ENCODE results near the gene RABGAP1.
"Not testable (repeated sequence)": the region's sequence is repeated elsewhere in the genome, so short reads cannot be mapped to it uniquely, and the experiment has no call there.

Gene RABGAP1

DNA sequence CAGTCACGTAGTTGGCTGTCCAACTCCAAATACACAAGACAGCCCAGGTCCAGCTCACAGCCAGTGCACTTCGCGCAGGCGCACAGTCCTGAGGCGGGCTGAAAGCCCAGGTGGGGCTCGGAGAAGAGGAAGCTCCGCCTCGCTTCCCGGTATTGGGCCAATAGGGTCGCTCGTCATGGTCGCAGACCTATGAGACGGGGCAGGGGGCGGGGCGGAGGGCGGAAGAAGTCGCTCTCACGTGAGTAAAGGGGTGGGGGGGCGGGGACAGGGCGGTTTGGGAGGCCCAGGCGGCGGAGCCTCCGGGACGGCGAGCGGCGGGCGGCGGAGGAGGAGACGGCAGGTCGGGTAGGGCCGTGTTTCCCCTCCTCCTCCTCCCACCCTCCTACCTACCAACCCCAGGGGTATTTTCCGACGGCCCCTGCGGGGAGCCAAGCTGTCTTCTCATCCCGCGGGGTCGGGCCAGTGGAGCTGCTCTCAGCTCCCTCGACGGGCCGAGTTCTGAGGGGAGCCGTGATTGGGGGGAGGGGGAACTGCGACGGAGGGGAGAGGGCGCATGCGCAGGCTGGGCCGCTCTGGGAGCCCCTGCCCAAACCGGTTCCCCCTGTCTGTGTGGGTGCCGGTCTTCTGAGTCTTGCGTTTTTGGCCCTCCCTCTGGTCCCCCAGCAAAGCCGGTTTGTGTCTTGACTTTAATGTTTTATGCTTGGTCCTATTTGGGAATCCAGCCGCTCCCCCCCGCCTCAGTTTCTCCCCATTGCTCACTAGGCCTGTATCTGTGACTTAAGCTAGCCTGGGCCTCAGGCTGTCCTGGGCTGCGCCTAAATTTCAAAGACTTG is at the start of gene RABGAP1:
RABGAP1 (plus strand) TSS at position 272 of the 833 bp plus-strand sequence. CDS start 16,040 bp downstream, outside the sequence.
- Histone ChIP-seq H3K4me1 (ENCODE audit: control insufficient read depth, insufficient read depth, low read length) (peaks cover 1% of the 10 kb centered on the region), H3K4me3 (ENCODE audit: low read depth, low read length) (peak within 1 kb of the TSS; percentile 94), H3K36me3 (ENCODE audit: control insufficient read depth, insufficient read depth, low read length) (no peaks in the 10 kb centered on the region), H3K9me3 (ENCODE audit: control insufficient read depth, insufficient read depth, low read length) (no peaks in the 10 kb centered on the region), H3K9ac (ENCODE audit: low read depth, low read length) (peak within 1 kb of the TSS; percentile 84), H3K27me3 (ENCODE audit: control insufficient read depth, insufficient read depth, low read length) (no peaks in the 10 kb centered on the region)

GRCh38 chr9:122897969-122898368 is 42.9 kb upstream of the RABGAP1 start:
- Histone ChIP-seq H3K4me3 (ENCODE audit: low read depth, low read length) (no peak overlapping the region), H3K27me3 (ENCODE audit: control insufficient read depth, insufficient read depth, low read length) (no peaks in the 10 kb centered on the region), H3K4me1 (ENCODE audit: control insufficient read depth, insufficient read depth, low read length) (no peaks in the 10 kb centered on the region), H3K9ac (ENCODE audit: low read depth, low read length) (no peak overlapping the region), H3K36me3 (ENCODE audit: control insufficient read depth, insufficient read depth, low read length) (peaks cover 2% of the 10 kb centered on the region), H3K9me3 (ENCODE audit: control insufficient read depth, insufficient read depth, low read length) (no peaks in the 10 kb centered on the region)

- no peaks in the 10 kb centered on the region for H3K9me3 ChIP-seq (ENCODE audit: control insufficient read depth, insufficient read depth, low read length)
- H3K27me3 ChIP-seq (ENCODE audit: control insufficient read depth, insufficient read depth, low read length) = no peaks in the 10 kb centered on the region
- no peak overlapping the region for H3K4me3 ChIP-seq (ENCODE audit: low read depth, low read length)
- no peak overlapping the region for H3K9ac ChIP-seq (ENCODE audit: low read depth, low read length)
- no peaks in the 10 kb centered on the region for H3K36me3 ChIP-seq (ENCODE audit: control insufficient read depth, insufficient read depth, low read length)
- H3K4me1 ChIP-seq (ENCODE audit: control insufficient read depth, insufficient read depth, low read length) = no peaks in the 10 kb centered on the region
These were observed 40.0 kb upstream of the RABGAP1 start for GRCh38 chr9:122900791-122901190.

GRCh38 chr9:122904466-122904822 is 36.4 kb upstream of the RABGAP1 start:
- no peaks in the 10 kb centered on the region for H3K9me3 ChIP-seq (ENCODE audit: control insufficient read depth, insufficient read depth, low read length)
- H3K9ac ChIP-seq (ENCODE audit: low read depth, low read length) = peak overlapping the region; percentile 97
- peak overlapping the region; percentile 84 for H3K4me3 ChIP-seq (ENCODE audit: low read depth, low read length)
- H3K27me3 ChIP-seq (ENCODE audit: control insufficient read depth, insufficient read depth, low read length) = no peaks in the 10 kb centered on the region
- no peaks in the 10 kb centered on the region for H3K36me3 ChIP-seq (ENCODE audit: control insufficient read depth, insufficient read depth, low read length)
- no peaks in the 10 kb centered on the region for H3K4me1 ChIP-seq (ENCODE audit: control insufficient read depth, insufficient read depth, low read length)

GRCh38 chr9:122904823-122905710 is 35.8 kb upstream of the RABGAP1 start, which contains the start of gene RC3H2:
Gene RC3H2 (minus strand): TSS chr9:122905359. CDS start chr9:122897509, 7,850 bp downstream.
- Histone ChIP-seq H3K27me3 (ENCODE audit: control insufficient read depth, insufficient read depth, low read length) (no peaks in the 10 kb centered on the region), H3K4me1 (ENCODE audit: control insufficient read depth, insufficient read depth, low read length) (no peaks in the 10 kb centered on the region), H3K4me3 (ENCODE audit: low read depth, low read length) (peak within 1 kb of the TSS; percentile 84), H3K9me3 (ENCODE audit: control insufficient read depth, insufficient read depth, low read length) (no peaks in the 10 kb centered on the region), H3K36me3 (ENCODE audit: control insufficient read depth, insufficient read depth, low read length) (no peaks in the 10 kb centered on the region), H3K9ac (ENCODE audit: low read depth, low read length) (peak within 1 kb of the TSS; percentile 97)

DNA sequence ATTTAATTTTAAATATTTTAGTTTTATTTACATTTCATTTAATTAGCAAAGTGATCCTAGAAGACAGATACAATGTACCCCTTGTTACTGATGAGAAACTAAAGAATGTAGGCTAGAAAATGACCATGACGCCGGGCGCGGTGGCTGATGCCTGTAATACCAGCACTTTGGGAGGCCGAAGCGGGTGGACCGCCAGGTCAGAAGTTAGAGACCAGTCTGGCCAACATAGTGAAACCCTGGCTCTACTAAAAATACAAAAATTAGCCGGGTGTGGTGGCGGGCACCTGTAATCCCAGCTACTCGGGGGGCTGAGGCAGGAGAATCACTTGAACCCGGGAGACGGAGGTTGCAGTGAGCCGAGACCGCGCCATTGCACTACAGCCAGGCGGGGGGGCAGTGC is 34.7 kb upstream of the RABGAP1 start:
- H3K4me1 ChIP-seq (ENCODE audit: control insufficient read depth, insufficient read depth, low read length); H3K9me3 ChIP-seq (ENCODE audit: control insufficient read depth, insufficient read depth, low read length); H3K4me3 ChIP-seq (ENCODE audit: low read depth, low read length); H3K36me3 ChIP-seq (ENCODE audit: control insufficient read depth, insufficient read depth, low read length); H3K9ac ChIP-seq (ENCODE audit: low read depth, low read length); H3K27me3 ChIP-seq (ENCODE audit: control insufficient read depth, insufficient read depth, low read length): not testable (repeated sequence)

- Histone ChIP-seq H3K4me1 (ENCODE audit: control insufficient read depth, insufficient read depth, low read length) (no peaks in the 10 kb centered on the region), H3K9me3 (ENCODE audit: control insufficient read depth, insufficient read depth, low read length) (no peaks in the 10 kb centered on the region), H3K36me3 (ENCODE audit: control insufficient read depth, insufficient read depth, low read length) (peaks cover 3% of the 10 kb centered on the region), H3K27me3 (ENCODE audit: control insufficient read depth, insufficient read depth, low read length) (no peaks in the 10 kb centered on the region), H3K9ac (ENCODE audit: low read depth, low read length) (peak overlapping the region; percentile 95), H3K4me3 (ENCODE audit: low read depth, low read length) (peak overlapping the region; percentile 97)
These were observed 28.2 kb upstream of the RABGAP1 start for GRCh38 chr9:122912671-122912963.

DNA sequence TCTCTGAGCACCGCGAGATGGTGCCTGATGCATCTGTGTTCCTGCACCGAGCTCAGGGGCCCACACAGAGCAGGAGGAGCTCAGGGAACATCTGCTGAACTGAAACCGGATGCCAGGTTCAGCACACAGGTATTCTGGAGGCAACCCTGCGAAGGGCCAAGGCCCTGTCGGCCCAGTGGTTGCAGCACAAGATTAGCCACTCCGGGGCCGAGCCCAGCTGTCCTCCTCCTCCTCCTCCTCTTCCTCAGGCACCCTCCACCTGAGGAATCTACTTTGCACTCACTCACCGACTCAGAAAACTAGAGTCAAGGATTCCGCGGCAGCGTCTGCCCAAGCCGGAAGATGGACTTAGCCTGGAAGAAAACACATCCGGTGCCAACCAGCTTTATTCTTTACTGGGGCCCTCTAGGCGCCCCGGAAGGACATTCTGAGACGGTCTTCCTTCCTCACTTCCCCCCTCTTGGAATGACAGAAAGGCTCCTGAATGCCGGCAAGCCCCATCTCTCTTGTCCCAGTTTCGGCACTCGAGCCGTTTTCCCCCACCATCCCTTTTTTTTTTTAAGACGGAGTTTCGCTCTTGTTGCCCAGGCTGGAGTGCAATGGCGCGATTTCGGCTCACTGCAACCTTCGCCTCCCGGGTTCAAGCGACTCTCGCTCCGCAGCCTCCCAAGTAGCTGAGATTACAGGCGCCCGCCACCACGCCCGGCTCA is 27.7 kb upstream of the RABGAP1 start, which contains the start of gene ZBTB6:
ZBTB6 (minus strand) TSS at position 360 of the 710 bp plus-strand sequence. CDS start 1,251 bp downstream, outside the sequence.
- Histone ChIP-seq H3K4me3 (ENCODE audit: low read depth, low read length) (peak within 1 kb of the TSS; percentile 97), H3K36me3 (ENCODE audit: control insufficient read depth, insufficient read depth, low read length) (peaks cover 3% of the 10 kb centered on the region), H3K9ac (ENCODE audit: low read depth, low read length) (peak within 1 kb of the TSS; percentile 95), H3K27me3 (ENCODE audit: control insufficient read depth, insufficient read depth, low read length) (no peaks in the 10 kb centered on the region), H3K9me3 (ENCODE audit: control insufficient read depth, insufficient read depth, low read length) (no peaks in the 10 kb centered on the region), H3K4me1 (ENCODE audit: control insufficient read depth, insufficient read depth, low read length) (no peaks in the 10 kb centered on the region)

GRCh38 chr9:122918310-122918709 is 22.5 kb upstream of the RABGAP1 start:
- peaks cover 9% of the 10 kb centered on the region for H3K4me1 ChIP-seq (ENCODE audit: control insufficient read depth, insufficient read depth, low read length)
- no peaks in the 10 kb centered on the region for H3K27me3 ChIP-seq (ENCODE audit: control insufficient read depth, insufficient read depth, low read length)
- no peaks in the 10 kb centered on the region for H3K36me3 ChIP-seq (ENCODE audit: control insufficient read depth, insufficient read depth, low read length)

DNA sequence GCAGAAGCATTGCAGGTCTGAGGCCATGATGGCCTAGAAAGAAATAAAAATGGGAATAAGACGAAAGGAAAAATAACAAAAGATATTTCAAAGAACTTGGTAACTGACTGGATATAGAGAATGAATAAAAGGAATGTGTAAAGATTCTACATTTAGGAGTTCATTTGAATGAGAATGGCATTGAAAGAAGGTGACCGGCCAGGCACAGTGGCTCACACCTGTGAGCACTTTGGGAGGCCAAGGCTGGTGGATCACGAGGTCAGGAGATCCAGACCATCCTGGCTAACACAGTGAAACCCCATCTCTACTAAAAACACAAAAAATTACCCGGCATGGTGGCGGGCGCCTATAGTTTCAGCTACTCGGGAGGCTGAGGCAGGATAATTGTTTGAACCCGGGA is 18.1 kb upstream of the RABGAP1 start:
- H3K36me3 ChIP-seq (ENCODE audit: control insufficient read depth, insufficient read depth, low read length) = no peaks in the 10 kb centered on the region
- H3K4me1 ChIP-seq (ENCODE audit: control insufficient read depth, insufficient read depth, low read length) = peaks cover 11% of the 10 kb centered on the region
- no peaks in the 10 kb centered on the region for H3K9me3 ChIP-seq (ENCODE audit: control insufficient read depth, insufficient read depth, low read length)
- H3K27me3 ChIP-seq (ENCODE audit: control insufficient read depth, insufficient read depth, low read length) = no peaks in the 10 kb centered on the region
- no peak overlapping the region for H3K4me3 ChIP-seq (ENCODE audit: low read depth, low read length)
- H3K9ac ChIP-seq (ENCODE audit: low read depth, low read length) = no peak overlapping the region

More at GRCh38 chr9:122918310-122918709, 22.5 kb upstream of the RABGAP1 start:
- no peaks in the 10 kb centered on the region for H3K9me3 ChIP-seq (ENCODE audit: control insufficient read depth, insufficient read depth, low read length)
- no peak overlapping the region for H3K4me3 ChIP-seq (ENCODE audit: low read depth, low read length)
- no peak overlapping the region for H3K9ac ChIP-seq (ENCODE audit: low read depth, low read length)

GRCh38 chr9:122923947-122924346 is 16.9 kb upstream of the RABGAP1 start:
- no peak overlapping the region for H3K9ac ChIP-seq (ENCODE audit: low read depth, low read length)
- peaks cover 11% of the 10 kb centered on the region for H3K4me1 ChIP-seq (ENCODE audit: control insufficient read depth, insufficient read depth, low read length)
- H3K9me3 ChIP-seq (ENCODE audit: control insufficient read depth, insufficient read depth, low read length) = no peaks in the 10 kb centered on the region
- no peaks in the 10 kb centered on the region for H3K36me3 ChIP-seq (ENCODE audit: control insufficient read depth, insufficient read depth, low read length)
- no peak overlapping the region for H3K4me3 ChIP-seq (ENCODE audit: low read depth, low read length)
- no peaks in the 10 kb centered on the region for H3K27me3 ChIP-seq (ENCODE audit: control insufficient read depth, insufficient read depth, low read length)

Measured in iPS-15b (cell line).